HG02610 (cell line): ENCODE data around the gene TLNRD1.

Experiments
- ATAC-seq: cut with Tn5 transposase; IDR thresholded peaks from one replicate; pipeline ENCODE4 v1.9.1; 2021; ENCODE audit warnings: mild to moderate bottlenecking, moderate library complexity; ENCODE audit not compliant: unreplicated experiment

The TLNRD1 gene

DNA sequence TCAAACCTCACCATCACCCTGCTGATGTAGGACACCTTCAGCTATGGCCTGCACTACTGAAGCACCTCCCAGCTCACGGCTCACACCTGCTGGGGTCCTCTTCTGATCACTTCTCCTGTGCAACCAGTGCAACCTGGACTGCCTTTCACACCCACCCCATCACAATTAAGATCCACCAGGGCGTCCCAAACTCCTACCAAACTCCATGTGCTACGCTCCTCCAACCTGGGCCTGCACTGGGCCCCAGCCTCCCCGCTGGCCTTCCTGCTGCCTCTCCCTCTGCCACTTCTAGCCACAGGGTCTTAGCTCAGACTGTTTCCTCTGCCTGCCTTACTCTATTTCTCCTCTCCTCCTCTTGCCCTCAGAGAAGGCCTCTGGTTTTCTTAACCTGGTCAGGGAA is 23.9 kb upstream of the TLNRD1 start:
- ATAC-seq = no peak

DNA sequence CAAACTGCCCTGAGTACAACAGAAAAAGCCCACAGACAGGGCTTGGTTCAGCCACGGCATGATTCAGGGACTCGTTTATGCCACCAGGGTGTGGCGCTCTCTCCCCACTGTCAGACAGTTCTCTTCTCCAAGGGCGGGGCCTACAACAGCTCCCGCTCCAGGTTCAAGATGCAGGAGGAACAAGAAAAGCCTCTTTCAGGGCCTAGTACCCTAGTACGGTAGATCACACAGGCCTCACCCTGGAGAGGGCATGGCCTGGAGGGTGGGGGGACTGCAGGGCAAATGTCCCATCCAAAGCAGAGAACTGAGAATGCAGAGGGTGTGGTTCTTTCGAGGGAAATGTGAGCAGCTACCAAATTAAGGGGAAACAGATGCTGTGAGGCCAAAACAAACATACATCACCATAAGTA is 23.1 kb upstream of the TLNRD1 start:
- ATAC-seq = no peak

DNA sequence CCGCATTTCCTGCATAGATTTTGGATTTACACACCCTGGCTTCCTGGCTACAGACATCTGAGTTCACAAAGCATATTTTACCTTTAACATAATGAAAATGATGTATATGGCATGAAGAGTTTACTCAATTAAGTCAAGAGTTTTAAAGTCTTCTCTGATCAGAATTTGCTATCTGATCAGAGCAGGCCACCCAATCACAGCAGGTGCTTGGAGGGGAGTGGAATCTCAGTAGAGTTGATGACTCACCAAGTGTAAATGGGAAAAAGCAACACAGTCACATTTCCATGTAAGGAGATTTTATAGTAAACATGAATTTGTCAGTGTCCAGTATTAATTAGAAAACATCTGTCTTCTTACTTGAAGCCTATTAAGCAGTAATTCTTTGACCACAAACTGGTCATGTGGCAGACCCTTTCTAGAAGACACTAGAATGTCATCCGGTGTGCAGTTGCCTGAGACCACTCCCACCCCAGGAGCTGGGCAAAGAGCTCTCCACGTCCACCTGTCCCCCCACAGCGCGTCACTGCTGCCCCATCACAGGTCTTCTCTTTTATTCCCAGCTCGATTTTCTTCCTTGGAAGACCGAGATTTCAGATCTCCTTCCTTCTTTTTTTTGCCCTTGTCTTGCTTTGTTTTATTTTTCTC is 21.9 kb upstream of the TLNRD1 start:
- no peak for ATAC-seq

DNA sequence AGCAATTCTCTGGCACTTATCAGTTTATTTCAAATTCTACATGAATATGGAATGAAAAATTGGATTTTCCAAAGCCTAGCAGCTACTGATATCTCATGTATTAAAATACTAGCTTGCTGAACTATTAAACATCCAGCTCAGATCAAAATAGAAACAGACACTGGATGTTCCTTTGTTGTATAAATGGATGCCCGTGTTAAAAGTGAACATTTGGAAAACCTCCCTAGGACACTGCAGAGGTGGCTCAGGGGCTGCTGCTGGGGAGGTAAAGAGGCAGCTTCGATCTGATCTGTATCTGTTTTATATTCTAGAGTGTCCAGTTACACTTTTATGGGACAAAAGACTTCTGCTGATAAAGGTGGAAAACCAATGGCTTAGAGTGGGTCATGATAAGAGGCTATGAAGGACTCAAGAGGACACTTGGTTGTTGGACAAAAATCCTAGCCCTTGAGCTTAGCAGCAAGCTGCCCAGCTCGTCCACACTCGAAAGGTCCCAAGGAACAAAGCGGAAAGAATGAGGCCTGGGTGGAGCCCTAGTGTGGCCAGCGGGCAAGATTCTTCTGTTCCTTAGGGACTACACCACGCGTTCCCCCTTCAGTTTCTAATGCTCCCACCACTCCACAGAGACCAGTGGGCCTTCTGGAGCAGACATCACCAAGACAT is 21.1 kb upstream of the TLNRD1 start:
- no peak for ATAC-seq

DNA sequence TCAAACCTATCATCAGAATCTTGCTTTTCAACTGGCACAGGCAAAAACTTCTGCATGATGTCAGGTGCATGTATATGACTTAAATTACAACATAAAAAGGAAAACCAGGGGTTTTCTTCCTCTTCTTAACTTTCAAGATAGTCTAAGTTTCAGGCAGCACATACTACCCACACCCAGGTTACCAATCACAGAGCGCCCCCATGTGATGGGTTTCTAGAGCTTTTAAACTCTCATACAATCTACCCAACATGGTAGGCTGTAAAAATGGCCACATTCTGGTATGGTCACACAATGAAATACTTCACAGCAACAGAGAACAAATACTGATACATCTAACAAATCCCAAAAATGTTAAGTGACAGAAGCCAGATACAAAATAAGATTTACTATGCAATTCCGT is 18.5 kb upstream of the TLNRD1 start:
- no peak for ATAC-seq

DNA sequence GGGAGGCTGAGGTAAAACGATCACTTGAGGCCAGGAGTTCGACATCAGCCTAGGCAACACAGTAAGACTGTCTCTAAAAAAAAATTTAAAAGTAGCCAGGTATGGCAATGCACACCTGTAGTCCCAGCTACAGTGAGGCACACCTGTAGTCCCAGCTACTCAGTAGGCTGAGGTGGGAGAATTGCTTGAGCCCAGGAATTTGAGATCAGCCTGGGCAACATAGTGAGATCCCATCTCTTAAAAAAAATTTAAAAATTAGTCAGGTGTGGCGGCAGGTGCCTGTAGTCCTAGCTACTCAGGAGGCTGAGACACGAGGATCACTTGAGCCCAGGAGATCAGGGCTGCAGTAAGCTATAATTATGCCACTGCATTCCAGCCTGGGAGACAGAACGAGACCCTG is 17.9 kb upstream of the TLNRD1 start:
- no peak for ATAC-seq

DNA sequence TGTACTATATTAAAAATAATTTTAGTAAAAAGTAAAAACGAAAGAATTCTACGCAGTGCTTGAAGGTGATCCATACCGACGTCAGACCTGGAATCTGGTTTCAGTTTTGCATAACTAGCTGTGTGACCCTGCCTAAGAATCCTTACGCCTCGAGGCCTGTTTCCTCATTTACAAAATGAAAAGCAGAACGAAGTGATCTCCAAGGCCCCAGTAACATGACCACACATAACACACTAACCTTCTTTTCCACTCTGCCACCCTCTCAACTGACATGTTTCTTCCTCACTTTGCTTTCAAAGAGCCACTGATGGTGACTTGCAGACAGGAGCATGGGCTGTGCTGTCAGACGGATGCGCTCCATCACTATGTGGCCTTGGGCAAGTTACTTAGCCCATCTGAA is 15.9 kb upstream of the TLNRD1 start:
- no peak for ATAC-seq

DNA sequence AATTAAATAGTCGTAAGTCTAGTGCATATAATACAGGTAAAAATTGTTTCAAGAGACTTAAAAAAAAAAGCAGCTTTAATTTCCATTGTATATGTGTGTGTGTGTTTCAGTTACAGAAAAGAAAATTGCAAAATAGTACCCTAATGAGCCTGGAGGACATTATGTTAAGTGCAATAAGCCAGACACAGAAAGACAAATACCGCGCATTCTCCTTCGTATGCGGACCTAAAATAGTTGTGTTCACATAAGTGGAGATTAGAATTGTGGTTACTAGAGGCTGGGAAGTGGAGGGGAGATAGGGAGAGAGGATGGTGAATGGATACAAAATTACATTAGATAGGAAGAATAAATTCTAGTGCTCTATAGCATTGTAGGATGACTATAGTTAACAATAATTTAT is 14.7 kb upstream of the TLNRD1 start:
- ATAC-seq = no peak

DNA sequence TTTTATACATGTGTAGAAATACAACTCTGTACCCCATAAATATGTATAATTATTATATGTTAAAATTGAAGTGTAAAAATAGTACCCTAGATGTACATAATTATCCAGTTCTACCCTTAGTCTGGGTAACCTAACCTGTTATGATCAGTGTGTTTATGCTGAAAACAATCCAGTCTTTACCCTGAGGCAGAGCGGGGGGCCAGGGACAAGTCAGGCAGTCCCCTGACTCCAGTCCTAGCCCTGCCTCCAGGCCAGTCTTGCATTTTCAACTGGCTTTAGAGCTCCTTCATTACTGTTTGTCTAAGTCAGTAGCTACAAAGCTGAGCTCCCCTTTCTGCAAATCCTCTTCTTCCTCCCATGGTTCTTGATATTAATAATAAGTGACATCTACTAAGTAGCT is 14.2 kb upstream of the TLNRD1 start:
- no peak for ATAC-seq

DNA sequence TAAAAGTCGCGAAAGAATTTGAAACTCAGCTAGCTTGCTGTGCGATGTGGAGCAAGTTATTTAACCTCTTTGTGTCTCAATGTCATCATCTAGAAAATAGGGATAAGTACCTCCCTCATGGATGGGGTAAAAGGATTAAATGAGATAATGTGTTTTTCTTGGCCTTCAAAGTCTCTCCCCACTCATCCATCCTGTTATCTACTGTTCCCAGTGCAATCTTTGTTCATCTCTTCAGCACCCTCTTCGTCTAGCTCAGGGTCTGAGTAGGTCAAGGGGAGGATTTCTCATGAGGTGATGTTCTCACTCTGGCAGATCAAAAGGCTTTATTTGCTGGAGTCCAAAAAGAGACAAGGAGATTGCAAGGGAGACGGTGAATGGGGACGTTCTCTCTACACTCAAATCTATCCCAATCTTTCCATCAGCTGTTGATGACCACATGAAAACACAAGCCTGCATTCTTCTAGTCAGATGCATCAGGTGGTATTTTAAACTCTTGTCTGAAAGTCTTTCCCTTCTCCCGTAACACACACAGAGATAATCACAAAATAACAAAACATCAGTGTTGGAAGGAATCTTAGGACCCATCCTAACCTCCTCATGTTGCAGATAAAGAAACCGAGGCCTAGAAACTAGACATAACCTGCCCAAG is 12.5 kb upstream of the TLNRD1 start:
- no peak for ATAC-seq

DNA sequence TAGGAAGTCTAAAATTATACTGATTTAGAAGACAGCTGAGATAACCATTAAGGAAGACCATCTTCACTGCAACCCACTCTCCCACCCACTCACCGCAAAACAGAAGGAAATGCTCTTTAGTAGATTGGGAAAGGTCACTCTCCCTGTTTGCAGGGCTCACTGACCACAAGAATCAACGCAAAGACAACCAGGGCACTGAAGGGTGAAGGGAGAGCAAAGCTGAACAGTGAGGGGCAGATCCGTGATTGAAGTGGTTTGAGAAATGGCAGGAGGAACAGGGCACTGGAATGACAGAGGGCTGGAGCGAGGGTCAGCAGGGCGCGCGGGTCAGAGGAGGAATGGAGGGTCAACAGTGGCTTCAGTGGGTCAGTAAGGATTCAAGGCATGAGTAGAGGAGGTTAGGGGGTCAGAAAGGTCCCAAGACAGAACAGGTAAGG is 11.6 kb upstream of the TLNRD1 start:
- ATAC-seq = no peak

DNA sequence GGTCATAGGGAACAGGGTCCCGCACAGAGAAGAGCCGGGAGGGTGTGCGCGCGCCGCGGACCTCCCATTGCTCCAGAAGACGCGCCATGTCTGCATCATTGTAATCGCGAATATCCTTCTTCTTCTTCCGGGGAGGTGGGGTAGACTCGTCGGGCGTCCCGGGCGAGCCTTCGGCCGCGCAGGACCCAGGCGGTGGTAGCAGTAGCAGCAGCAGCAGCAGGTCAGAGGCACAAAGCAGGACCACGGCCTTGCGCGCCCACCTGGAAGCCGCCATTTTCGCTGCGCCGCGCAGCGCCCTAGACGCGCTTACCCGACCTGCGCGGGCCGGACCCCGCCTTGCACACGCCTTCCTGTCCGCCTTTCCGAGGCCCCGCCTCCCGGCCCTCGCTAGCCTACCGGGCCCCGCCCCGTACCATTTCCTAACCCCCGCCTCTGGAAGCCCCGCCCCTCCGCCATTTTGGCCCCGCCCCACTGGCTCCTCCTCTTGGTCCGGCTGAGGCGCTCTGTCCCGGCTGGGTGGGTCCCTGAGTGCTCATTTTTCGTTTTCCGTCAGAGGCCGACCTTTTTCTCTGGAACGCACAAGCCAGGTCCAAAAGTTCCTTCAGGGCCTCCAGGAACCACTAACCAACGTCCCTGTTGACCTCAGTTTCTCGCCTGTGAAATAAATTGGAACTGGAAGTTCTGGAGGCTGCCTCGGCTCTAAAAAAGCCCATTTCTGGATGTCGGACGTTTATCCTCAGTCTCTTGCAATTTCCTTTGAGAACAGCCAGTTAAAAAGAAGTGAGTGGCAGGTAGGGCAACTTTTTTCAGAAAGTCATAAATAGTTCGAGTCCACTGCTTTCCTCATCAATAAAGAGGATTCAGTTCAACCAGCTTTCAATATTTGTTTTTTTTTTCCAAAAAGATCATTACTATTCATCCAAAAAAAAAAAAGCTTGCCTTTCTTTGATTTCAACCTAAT is 10.9 kb upstream of the TLNRD1 start, which contains the start of gene MESD:
MESD (minus strand) TSS at position 302 of the 961 bp plus-strand sequence; CDS start at position 274, 28 bp downstream.
- ATAC-seq = peak; percentile 94

DNA sequence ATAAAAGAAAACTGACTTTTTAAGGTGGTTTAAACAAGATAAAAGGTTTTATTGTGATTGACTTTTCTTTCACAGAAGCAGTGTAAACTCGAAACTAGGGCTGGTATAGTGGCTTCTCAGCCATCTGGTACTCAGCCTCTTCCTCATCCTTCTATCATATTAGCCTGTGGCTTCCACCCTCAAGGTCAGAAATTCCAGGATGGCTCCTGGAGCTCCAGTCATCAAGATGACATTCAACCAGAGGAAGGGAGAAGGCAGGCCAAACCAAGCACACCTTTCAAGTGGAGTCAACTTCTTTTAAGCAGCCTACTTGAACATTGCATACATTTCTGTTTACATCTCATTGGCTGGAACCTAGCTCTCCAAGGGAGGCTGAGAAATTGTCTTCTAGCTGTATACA is 9.8 kb upstream of the TLNRD1 start:
- no peak for ATAC-seq

DNA sequence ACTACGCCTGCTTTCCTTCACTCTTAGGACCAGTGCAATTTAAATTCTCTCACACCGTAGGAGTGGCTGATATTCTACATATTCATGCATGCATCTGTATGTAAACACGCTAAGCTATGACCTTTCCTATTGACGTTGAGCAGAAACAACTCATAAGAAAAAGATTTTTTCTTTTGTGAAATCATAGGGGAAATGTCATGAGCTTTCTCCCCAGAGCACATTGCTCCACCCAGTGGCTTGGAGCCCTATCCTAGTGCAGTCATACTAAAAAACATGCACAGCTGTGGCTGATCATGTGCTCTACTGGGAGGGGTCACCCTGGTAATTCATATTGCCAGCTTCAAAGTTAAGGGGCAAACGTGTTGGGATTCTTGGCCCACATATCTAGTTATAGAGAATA is 9.3 kb upstream of the TLNRD1 start:
- ATAC-seq = no peak

DNA sequence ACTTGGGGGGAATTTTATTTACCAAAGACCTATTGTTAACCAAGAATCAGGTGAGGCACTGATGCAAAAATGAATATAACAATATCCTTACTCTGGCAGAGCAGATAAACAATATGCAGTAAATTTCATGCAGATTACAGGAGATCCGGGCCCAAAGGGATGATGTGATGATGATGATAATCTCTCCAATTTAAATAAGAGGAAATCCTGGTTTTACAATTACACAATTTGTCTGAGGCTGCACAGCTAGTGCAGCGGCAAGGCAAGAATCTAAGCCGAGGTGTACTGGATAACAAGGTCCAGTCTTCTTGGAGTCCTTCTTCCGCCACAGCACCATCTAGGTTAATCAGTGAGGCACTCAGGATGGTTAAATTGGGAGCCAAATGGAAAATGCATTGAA is 8.7 kb upstream of the TLNRD1 start:
- ATAC-seq = no peak

DNA sequence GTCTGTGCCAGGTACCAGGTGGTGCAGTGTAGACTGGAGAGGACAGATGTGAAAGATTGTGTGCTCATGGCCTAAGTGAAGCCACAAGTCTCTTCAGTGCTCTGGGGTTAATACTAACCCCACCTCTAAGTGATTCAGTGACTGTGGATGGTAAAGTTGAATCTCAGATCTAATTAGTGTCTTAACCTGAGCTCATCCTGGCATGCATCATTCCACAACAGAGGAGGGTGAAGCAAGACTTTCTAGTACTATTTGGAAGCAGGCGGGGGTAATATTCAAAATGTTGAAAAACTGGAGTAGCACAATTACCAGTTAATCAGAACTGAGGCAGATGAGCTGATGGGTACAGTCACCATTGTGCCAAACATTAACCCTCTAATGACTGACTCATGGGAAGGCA is 8.3 kb upstream of the TLNRD1 start:
- no peak for ATAC-seq

DNA sequence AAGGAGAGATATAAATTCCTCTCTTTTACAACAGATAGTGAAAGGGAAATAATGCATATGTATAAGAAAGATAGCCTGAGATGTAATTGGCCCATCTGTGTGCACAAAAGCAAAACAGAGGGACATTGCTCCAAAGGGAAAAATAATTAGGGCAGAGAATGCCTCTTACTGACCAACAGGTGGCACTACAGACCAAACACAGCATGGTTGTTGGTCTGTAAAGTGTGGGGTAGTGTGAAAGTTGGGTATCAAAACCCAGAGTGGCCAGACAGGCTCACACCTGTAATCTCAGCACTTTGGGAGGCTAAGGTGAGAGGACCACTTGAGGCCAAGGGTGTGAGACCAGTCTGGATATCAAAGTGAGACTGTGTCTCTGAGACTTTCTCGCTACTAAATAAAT is 4.5 kb upstream of the TLNRD1 start:
- ATAC-seq = no peak

DNA sequence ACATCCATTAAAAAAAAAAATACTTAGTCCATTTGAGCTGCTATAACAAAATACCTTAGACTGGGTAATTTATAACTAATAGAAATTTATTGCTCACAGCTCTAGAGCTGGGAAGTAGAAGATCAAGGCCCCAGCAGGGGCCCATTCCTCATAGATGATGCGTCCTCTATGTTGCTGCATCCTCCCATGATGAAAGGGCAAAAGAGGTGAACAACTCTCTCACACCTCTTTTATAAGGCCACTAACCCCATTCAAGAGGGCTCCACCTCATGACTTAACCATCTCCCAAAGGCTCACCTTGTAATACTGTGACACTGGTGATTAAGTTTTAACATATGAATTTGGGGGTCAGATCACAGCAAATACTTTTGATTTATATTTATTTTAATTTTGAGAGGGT is 3.0 kb upstream of the TLNRD1 start:
- ATAC-seq = no peak

DNA sequence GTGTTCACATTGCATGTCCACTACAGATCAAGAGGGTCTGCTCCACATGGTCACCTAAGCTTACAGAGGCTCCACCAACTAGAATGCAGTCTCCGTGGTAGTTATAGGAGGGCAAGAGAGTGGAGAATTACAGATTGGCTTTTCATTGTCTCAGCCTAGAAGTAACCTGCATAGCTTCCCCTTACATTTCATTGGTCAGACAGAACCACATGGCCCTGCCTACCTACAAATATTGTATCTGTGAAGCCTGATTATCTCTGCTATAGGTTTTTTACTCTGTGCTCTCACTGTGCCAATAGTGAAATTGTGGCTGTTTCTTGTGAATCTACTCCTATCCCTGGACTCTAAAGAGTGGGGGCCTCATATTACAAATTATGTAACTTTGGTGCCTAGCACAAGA is 2.5 kb upstream of the TLNRD1 start:
- ATAC-seq = no peak

DNA sequence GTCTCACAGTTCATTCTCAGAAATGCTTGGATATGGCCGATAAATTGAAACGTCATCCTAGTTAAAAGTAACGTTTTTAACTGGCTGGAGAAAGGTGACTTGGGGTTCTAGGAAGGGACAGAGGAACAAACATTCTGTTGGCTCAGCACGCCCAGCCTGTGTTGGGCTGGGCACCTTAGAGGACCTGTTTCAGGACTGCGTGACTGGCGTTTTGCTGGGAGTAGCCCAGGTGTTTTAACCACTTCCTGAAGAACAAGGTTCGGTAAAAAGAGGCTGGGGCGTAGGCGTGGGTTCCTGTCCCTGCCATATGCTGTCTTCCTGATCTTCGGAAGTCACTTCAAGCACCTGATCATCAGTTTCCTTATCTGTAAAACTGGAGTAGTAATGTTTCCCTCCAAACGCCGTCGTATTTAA is 1.1 kb upstream of the TLNRD1 start:
- peak; percentile 24 for ATAC-seq

DNA sequence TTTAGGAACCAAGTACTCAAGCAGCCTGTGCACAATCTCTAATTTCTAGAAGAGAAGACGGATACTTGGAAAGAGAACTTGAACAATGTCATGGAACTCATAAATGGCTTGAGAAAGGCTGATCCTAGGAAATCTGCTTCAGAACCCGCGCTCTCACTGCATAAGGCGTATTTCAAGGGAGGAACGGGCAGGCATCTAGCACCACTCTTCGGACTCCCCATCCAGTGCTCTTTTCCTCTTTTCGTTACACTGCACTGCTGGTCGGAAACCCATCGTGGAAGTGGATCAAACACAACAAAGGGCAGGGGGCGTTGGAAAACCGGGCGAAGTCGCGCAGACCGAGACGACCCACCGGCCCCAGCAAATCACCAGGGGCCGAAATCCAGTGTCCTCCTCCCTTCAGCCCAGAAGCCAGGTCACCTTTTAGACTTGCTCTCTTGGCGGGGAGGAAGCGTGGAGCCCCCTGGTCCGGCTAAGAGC is 539 bp upstream of the TLNRD1 start:
- no peak for ATAC-seq
